PFSK-1 (cell line): Measurements from ENCODE around the gene SARDH.

Experiments used
- FOXP2 ChIP-seq: optimal IDR thresholded peaks from 2 replicates; pipeline ENCODE3; 2011; ENCODE audit warnings: borderline replicate concordance, control low read depth, inconsistent platforms; ENCODE audit not compliant: insufficient read depth; ENCODE audit errors: extremely low read length, extremely low read depth
- POLR2AphosphoS5 ChIP-seq: IDR thresholded peaks from 2 replicates; pipeline ENCODE4 v1.6.1; 2012; ENCODE audit warnings: low read depth, mild to moderate bottlenecking, control low read depth, low read length, moderate library complexity
- REST ChIP-seq, 2 experiments: IDR thresholded peaks; 2 replicates each; pipeline versions ENCODE4 v1.6.1 to v1.8.0; 2011 to 2012; ENCODE audit warnings: low read depth in 2 of 2, low read length in 2 of 2, control low read depth in 1 of 2, inconsistent platforms in 1 of 2, mild to moderate bottlenecking in 1 of 2, moderate library complexity in 1 of 2; ENCODE audit not compliant: insufficient read depth in 1 of 2
- SIN3A ChIP-seq: IDR thresholded peaks from 2 replicates; pipeline ENCODE4 v1.6.1; 2012; ENCODE audit warnings: mild to moderate bottlenecking, low read length, moderate library complexity, borderline replicate concordance; ENCODE audit not compliant: insufficient read depth
- TAF1 ChIP-seq: IDR thresholded peaks from 2 replicates; pipeline ENCODE4 v1.6.1; 2012; ENCODE audit warnings: low read length, control low read depth, borderline replicate concordance; ENCODE audit not compliant: insufficient read depth

Gene SARDH

DNA sequence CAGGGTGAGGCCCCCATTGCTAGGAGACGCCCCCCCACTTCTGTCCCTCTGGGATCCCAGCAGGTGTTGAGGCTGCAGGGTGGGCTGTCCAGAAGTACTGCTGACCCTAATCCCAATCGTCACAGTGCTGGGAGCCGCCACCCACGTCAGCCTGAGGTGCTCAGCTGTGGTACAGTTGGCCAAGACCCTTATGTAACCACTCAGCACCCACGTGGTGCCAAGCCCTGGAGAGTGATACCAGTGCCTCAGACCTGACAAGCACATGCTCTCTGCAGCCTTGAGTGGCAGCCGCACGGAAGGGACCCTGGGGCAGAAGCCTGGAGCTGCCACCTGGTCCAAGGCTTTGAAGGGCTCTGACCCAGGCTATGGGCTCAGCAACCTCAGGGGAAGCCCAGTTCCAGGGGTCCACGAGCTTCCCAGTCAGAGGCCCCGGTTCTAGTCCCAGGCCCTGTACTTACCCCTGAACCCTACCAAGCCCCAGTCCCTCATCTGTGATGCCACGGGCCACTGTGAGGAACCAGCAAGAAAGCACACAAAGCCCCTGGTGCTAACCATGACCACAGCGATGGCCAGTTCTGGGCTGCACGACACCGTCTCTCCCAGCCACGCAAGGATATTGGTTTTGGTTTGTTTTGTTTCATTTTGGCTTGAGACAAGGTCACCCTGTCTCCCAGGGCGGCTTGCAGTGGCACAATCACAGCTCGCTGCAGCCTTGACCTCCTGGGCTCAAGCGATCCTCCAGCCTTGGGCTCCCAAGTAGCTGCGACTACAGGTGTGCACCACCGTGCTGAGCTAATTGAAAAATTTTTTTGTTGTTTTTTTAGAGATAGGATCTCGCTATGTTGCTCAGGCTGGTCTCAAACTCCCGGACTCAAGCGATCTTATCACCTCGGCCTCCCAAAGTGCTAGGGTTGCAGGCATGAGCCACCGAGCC lies 51.2 kb downstream of the SARDH start:
- TF ChIP-seq TAF1 (no peak), FOXP2 (no peak)

GRCh38 chr9:133685653-133686609 lies 52.2 kb downstream of the SARDH start:
- TF ChIP-seq REST (IDR thresholded peaks at IDR 0.05; ENCODE audit: insufficient read depth in 1 of 2, low read depth in 2 of 2, low read length in 2 of 2) (no peak), TAF1 (no peak), FOXP2 (no peak), SIN3A (no peak), POLR2AphosphoS5 (no peak)

DNA sequence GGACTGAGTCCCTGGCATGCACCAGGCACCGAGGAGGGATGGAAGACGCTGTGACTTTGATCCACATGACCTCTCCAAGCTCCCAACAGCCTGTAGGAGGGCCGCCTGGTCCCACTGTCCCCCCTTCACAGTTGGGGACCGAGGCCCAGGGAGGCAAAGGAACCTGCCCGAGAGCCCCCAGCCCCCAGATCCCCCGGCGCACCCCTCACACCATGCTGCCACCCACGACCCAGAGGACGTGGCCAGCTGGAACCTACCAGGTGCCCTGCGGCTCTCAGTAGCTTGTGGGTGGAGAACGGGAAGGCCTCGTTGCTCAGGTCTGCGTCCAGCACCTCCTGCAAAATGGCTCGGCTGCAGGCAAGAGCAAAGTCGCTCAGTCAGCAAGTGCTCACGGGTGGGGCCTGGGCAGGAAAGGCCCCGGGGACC lies 53.2 kb downstream of the SARDH start:
- TF ChIP-seq POLR2AphosphoS5 (no peak), TAF1 (no peak), SIN3A (no peak), REST (IDR thresholded peaks at IDR 0.05; ENCODE audit: insufficient read depth in 1 of 2, low read depth in 2 of 2, low read length in 2 of 2) (no peak), FOXP2 (no peak)

- TF ChIP-seq TAF1 = no peak
- TF ChIP-seq FOXP2 = no peak
- TF ChIP-seq REST (IDR thresholded peaks at IDR 0.05; ENCODE audit: insufficient read depth in 1 of 2, low read depth in 2 of 2, low read length in 2 of 2) = no peak
- no peak for TF ChIP-seq POLR2AphosphoS5
- no peak for TF ChIP-seq SIN3A
These were observed 53.8 kb downstream of the SARDH start for GRCh38 chr9:133684121-133684935.
